IMR-90 (cell line): Measurements from ENCODE around the gene SIRPB1.

Experiments
- CEBPB ChIP-seq: IDR thresholded peaks from 2 replicates; pipeline ENCODE4 v1.6.1; 2012; ENCODE audit warnings: low read depth, low read length, improper control_type of control experiment
- CHD1 ChIP-seq: IDR thresholded peaks from 2 replicates; pipeline ENCODE4 v1.6.1; 2012; ENCODE audit warnings: low read depth, low read length, improper control_type of control experiment
- ELK1 ChIP-seq: fragments of 150-350 bp; IDR thresholded peaks from 2 replicates; pipeline ENCODE4 v1.6.1; 2016; ENCODE audit warnings: low read depth, mild to moderate bottlenecking, low read length, moderate library complexity, borderline replicate concordance
- MAFK ChIP-seq: IDR thresholded peaks from 2 replicates; pipeline ENCODE4 v1.6.1; 2012; ENCODE audit warnings: low read depth, low read length, improper control_type of control experiment
- MAZ ChIP-seq: IDR thresholded peaks from 2 replicates; pipeline ENCODE4 v1.6.1; 2012; ENCODE audit warnings: low read depth, mild to moderate bottlenecking, low read length, improper control_type of control experiment, moderate library complexity, borderline replicate concordance
- MXI1 ChIP-seq: IDR thresholded peaks from 2 replicates; pipeline ENCODE4 v1.6.1; 2012; ENCODE audit warnings: low read depth, mild to moderate bottlenecking, low read length, moderate library complexity, borderline replicate concordance
- POLR2A ChIP-seq: IDR thresholded peaks from 2 replicates; pipeline ENCODE4 v1.6.1; 2012; ENCODE audit warnings: mild to moderate bottlenecking, low read depth, low read length
- RAD21 ChIP-seq: IDR thresholded peaks from 2 replicates; pipeline ENCODE4 v1.6.1; 2012; ENCODE audit warnings: low read length, improper control_type of control experiment
- SMC3 ChIP-seq: fragments of 150-350 bp; IDR thresholded peaks from 2 replicates; pipeline ENCODE4 v1.6.1; 2016; ENCODE audit warnings: low read depth, mild to moderate bottlenecking, antibody characterized with exemption, low read length, moderate library complexity
- TF ChIP-seq, protein P1 (sequence below): conservative IDR thresholded peaks from 2 replicates; pipeline ENCODE4 v1.5.1; 2012; ENCODE audit warnings: mild to moderate bottlenecking, low read depth, low read length, improper control_type of control experiment
- TF ChIP-seq, protein P2 (sequence below): fragments of 150-350 bp; IDR thresholded peaks from 2 replicates; pipeline ENCODE4 v1.6.1; 2017; ENCODE audit warnings: mild to moderate bottlenecking, antibody characterized with exemption, low read length, low read depth

DNA sequence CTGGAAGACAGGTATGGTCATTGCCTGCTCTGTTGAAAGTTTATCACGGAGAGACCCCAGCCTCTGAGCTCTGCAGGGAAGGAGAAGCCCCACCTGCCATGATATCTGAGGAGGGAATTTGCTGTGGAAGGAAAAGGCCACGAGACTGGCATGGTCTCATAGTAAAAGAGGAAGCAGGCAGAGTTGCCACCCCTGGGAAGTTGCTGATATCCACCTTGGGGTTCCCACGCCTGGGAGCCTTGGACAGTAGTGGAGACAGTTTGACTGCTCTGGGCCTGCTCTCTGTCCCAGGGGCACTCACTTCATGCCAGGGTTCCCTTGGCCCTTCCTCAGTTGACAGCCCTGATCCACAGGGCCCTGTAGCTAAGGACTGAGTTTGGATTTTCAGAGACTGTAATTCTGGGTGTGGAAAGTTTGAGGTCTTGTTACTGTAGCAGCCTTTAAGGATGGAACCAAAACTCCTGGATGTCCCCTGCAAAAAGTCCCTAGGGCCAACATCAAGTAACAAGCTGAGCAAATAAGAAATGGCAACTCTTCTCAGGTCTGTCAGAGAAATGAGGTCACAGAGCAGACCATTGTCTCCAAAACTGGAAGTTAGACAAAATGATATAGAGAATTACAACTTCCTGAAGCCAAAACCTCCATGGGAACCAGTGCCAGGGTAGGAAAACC is 6.9 kb upstream of the SIRPB1 start:
- TF ChIP-seq POLR2A (no peak), MAZ (no peak), MAFK (no peak), CEBPB (no peak), SMC3 (no peak), RAD21 (no peak), MXI1 (no peak), ELK1 (no peak), CHD1 (no peak)
- TF ChIP-seq, protein P1, sequence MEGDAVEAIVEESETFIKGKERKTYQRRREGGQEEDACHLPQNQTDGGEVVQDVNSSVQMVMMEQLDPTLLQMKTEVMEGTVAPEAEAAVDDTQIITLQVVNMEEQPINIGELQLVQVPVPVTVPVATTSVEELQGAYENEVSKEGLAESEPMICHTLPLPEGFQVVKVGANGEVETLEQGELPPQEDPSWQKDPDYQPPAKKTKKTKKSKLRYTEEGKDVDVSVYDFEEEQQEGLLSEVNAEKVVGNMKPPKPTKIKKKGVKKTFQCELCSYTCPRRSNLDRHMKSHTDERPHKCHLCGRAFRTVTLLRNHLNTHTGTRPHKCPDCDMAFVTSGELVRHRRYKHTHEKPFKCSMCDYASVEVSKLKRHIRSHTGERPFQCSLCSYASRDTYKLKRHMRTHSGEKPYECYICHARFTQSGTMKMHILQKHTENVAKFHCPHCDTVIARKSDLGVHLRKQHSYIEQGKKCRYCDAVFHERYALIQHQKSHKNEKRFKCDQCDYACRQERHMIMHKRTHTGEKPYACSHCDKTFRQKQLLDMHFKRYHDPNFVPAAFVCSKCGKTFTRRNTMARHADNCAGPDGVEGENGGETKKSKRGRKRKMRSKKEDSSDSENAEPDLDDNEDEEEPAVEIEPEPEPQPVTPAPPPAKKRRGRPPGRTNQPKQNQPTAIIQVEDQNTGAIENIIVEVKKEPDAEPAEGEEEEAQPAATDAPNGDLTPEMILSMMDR, result no peak
- TF ChIP-seq, protein P2, sequence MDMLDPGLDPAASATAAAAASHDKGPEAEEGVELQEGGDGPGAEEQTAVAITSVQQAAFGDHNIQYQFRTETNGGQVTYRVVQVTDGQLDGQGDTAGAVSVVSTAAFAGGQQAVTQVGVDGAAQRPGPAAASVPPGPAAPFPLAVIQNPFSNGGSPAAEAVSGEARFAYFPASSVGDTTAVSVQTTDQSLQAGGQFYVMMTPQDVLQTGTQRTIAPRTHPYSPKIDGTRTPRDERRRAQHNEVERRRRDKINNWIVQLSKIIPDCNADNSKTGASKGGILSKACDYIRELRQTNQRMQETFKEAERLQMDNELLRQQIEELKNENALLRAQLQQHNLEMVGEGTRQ, result no peak
